SK-N-SH (cell line): ENCODE measurements around the gene PRR36.

Source experiments
- POLR2AphosphoS5 ChIP-seq: IDR thresholded peaks from 2 replicates; pipeline ENCODE4 v1.6.1; 2012; ENCODE audit warnings: low read depth, low read length
- TF ChIP-seq, protein P1 (sequence below): IDR thresholded peaks from 2 replicates; pipeline ENCODE4 v1.4.0; 2012; ENCODE audit warnings: low read depth, borderline replicate concordance

DNA sequence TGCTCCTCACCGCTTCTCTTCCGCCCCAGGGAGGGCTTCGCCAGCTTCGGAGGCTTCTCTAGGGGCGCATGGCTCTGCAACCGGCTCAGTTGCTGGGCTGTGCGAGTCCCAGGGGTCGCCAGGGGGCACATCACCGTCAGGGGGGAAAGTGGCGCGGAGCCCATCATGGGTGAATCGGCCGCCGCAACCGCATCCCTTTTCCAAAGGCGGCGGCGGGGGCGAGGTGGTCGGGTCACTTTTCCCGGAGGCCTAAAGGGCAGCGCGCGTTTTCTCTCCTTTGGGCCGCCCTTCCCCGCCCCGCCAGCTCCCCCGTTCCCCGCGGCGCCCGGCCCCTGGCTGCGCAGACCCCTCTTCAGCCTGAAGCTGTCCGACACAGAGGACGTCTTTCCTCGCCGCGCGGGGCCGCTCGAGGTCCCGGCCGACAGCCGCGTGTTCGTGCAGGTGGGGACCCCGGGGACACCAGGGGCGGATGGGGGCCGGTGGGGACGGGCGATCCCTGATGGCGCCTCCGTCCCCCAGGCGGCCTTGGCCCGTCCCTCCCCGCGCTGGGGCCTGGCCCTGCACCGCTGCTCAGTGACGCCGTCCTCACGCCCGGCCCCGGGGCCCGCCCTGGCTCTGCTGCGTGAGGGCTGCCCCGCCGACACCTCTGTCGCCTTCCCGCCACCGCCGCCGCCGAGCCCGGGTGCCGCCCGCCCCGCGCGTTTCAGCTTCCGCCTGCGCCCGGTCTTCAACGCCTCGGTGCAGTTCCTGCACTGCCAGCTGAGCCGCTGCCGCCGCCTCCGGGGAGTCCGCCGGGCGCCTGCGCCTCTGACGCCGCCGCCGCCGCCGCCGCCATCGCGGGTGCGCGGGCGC, 42.1 kb upstream of the PRR36 start:
- TF ChIP-seq, protein P1, sequence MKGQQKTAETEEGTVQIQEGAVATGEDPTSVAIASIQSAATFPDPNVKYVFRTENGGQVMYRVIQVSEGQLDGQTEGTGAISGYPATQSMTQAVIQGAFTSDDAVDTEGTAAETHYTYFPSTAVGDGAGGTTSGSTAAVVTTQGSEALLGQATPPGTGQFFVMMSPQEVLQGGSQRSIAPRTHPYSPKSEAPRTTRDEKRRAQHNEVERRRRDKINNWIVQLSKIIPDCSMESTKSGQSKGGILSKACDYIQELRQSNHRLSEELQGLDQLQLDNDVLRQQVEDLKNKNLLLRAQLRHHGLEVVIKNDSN, result no peak
- no peak for TF ChIP-seq POLR2AphosphoS5
